Erythroblast (primary cell): ENCODE measurements around the gene F12.

Source experiments
- GATA1 ChIP-seq: IDR thresholded peaks from 2 replicates; pipeline ENCODE4 v1.6.1; 2011; ENCODE audit warnings: low read depth, mild to moderate bottlenecking, control low read depth, low read length, moderate library complexity
- POLR2A ChIP-seq: IDR thresholded peaks from 2 replicates; pipeline ENCODE4 v1.6.1; 2011; ENCODE audit warnings: mild to moderate bottlenecking, low read length

- peak; percentile 51 for TF ChIP-seq POLR2A
- TF ChIP-seq GATA1: no peak
Measured at GRCh38 chr5:177427211-177427822, 18.0 kb upstream of the F12 start.
